Measurements from ENCODE around the gene CNOT10.

DNA sequence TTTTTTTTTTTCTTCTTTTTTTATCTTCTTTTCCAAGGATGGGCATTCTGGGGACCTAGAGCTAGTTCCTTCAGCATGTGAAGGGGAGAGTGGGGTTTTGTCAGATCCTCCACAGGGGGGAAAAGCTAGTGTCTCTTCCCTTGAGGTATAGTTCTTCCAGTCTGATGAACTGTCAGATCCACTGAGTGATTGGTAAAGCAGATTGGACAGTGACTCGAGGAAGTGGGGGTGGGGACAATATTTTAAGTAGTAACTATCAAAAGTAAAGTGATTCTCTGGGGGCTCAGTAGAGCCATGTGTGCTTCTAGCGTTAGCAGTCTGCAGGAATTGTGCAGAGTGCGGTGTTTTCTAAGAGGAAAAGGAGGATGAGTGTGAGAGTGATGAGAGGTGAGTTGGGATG is 70.8 kb downstream of the CNOT10 start:
- TF ChIP-seq, protein P1, sequence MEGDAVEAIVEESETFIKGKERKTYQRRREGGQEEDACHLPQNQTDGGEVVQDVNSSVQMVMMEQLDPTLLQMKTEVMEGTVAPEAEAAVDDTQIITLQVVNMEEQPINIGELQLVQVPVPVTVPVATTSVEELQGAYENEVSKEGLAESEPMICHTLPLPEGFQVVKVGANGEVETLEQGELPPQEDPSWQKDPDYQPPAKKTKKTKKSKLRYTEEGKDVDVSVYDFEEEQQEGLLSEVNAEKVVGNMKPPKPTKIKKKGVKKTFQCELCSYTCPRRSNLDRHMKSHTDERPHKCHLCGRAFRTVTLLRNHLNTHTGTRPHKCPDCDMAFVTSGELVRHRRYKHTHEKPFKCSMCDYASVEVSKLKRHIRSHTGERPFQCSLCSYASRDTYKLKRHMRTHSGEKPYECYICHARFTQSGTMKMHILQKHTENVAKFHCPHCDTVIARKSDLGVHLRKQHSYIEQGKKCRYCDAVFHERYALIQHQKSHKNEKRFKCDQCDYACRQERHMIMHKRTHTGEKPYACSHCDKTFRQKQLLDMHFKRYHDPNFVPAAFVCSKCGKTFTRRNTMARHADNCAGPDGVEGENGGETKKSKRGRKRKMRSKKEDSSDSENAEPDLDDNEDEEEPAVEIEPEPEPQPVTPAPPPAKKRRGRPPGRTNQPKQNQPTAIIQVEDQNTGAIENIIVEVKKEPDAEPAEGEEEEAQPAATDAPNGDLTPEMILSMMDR (IDR thresholded peaks at IDR 0.05), result no peak
- no peak for TF ChIP-seq POLR2A (IDR thresholded peaks at IDR 0.05)
